ENCODE data around the gene ACOX3.

Gene ACOX3

DNA sequence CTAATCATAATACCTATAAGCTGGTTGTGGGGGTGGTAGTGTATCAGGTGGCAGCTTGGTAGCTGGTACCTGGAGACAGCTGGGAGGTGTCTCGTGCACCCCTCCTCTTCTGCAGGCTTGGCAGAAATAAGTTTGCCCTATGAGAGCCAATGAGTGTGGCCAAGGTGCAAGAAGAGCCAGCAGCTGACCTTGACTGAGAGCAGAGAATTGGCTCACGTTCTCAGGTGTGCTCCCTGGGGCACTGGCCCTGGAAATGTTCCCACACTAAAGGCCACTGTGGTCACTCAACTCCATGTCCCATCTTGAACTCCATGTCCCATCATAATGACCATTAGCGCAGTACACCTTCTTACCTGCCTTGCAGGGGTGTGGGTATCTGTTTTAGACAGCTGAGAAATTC lies 13.4 kb upstream of the ACOX3 start:
- H3K4me3 Mint-ChIP-seq: no peak overlapping the region
- ATAC-seq (no peak), DNase-seq (no peak)
- H3K27ac Mint-ChIP-seq: no peak overlapping the region
- H3K27me3 Mint-ChIP-seq: no peaks in the 10 kb centered on the region
- peaks cover 44% of the 10 kb centered on the region for H3K36me3 Mint-ChIP-seq (ENCODE audit: low read depth)
- H3K9me3 Mint-ChIP-seq: no peaks in the 10 kb centered on the region
- no peaks in the 10 kb centered on the region for H3K4me1 Mint-ChIP-seq

- ATAC-seq: no peak
- no peaks in the 10 kb centered on the region for H3K9me3 Mint-ChIP-seq
- DNase-seq: no peak
- no peaks in the 10 kb centered on the region for H3K4me1 Mint-ChIP-seq
- H3K36me3 Mint-ChIP-seq (ENCODE audit: low read depth): peaks cover 39% of the 10 kb centered on the region
- peak overlapping the region; percentile 16 for H3K27ac Mint-ChIP-seq
- no peak overlapping the region for H3K4me3 Mint-ChIP-seq
- H3K27me3 Mint-ChIP-seq: no peaks in the 10 kb centered on the region
Observed at GRCh38 chr4:8451440-8452182, 11.1 kb upstream of the ACOX3 start.

GRCh38 chr4:8446122-8446521 lies 5.6 kb upstream of the ACOX3 start:
- Mint-ChIP-seq H3K36me3 (ENCODE audit: low read depth) (peaks cover 19% of the 10 kb centered on the region), H3K4me1 (peaks cover 38% of the 10 kb centered on the region), H3K4me3 (no peak overlapping the region), H3K27ac (no peak overlapping the region), H3K9me3 (no peaks in the 10 kb centered on the region), H3K27me3 (no peaks in the 10 kb centered on the region)
- DNase-seq (no peak), ATAC-seq (no peak)

DNA sequence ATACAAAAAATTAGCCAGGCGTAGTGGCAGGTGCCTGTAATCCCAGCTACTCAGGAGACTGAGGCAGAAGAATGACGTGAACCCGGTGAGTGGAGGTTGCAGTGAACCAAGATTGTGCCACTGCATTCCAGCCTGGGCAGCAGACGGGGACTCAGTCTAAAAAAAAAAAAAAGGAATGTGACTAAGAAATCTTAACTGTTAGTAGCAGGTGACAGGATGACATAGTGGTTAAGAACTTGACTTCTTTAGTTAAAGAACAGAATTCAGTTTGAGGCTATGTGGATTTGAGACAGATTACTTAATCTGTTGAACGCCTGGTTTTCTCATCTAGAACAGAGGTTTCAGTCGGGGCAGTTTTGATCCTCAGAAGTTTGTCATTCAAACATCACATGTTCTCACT lies 3.3 kb upstream of the ACOX3 start:
- H3K36me3 Mint-ChIP-seq (ENCODE audit: low read depth): peaks cover 20% of the 10 kb centered on the region

GRCh38 chr4:8442596-8443358 lies 2.3 kb upstream of the ACOX3 start:
- peak overlapping the region; percentile 99 for H3K4me3 Mint-ChIP-seq

More for the DNA sequence above, 3.3 kb upstream of the ACOX3 start:
- ATAC-seq: no peak
- H3K4me1 Mint-ChIP-seq: peaks cover 57% of the 10 kb centered on the region
- peaks cover 2% of the 10 kb centered on the region for H3K27me3 Mint-ChIP-seq
- no peak for DNase-seq
- no peak overlapping the region for H3K4me3 Mint-ChIP-seq
- H3K9me3 Mint-ChIP-seq: no peaks in the 10 kb centered on the region
- H3K27ac Mint-ChIP-seq: no peak overlapping the region

GRCh38 chr4:8441499-8442091 lies 1.1 kb upstream of the ACOX3 start:
- Mint-ChIP-seq H3K27ac (peak overlapping the region; percentile 78), H3K36me3 (ENCODE audit: low read depth) (peaks cover 23% of the 10 kb centered on the region)

More at GRCh38 chr4:8442596-8443358, 2.3 kb upstream of the ACOX3 start:
- H3K9me3 Mint-ChIP-seq: no peaks in the 10 kb centered on the region
- DNase-seq (no peak), ATAC-seq (no peak)
- H3K36me3 Mint-ChIP-seq (ENCODE audit: low read depth): peaks cover 19% of the 10 kb centered on the region
- H3K27me3 Mint-ChIP-seq: peaks cover 2% of the 10 kb centered on the region
- peaks cover 65% of the 10 kb centered on the region for H3K4me1 Mint-ChIP-seq
- no peak overlapping the region for H3K27ac Mint-ChIP-seq

GRCh38 chr4:8439914-8440491 lies 520 bp downstream of the ACOX3 start:
- Mint-ChIP-seq H3K27ac (peak overlapping the region; percentile 100), H3K27me3 (peaks cover 2% of the 10 kb centered on the region), H3K36me3 (ENCODE audit: low read depth) (peaks cover 19% of the 10 kb centered on the region), H3K9me3 (no peaks in the 10 kb centered on the region), H3K4me1 (peaks cover 81% of the 10 kb centered on the region), H3K4me3 (peak overlapping the region; percentile 99)
- DNase-seq (peak; percentile 9), ATAC-seq (peak; percentile 39)

More at GRCh38 chr4:8441499-8442091, 1.1 kb upstream of the ACOX3 start:
- ATAC-seq (no peak), DNase-seq (no peak)
- peak overlapping the region; percentile 99 for H3K4me3 Mint-ChIP-seq
- peaks cover 73% of the 10 kb centered on the region for H3K4me1 Mint-ChIP-seq
- no peaks in the 10 kb centered on the region for H3K9me3 Mint-ChIP-seq
- H3K27me3 Mint-ChIP-seq: peaks cover 2% of the 10 kb centered on the region

- Mint-ChIP-seq H3K4me1 (peaks cover 83% of the 10 kb centered on the region), H3K27ac (peak overlapping the region; percentile 33)
Observed at GRCh38 chr4:8439168-8439567, 1.4 kb downstream of the ACOX3 start.

GRCh38 chr4:8438743-8439142 lies 1.8 kb downstream of the ACOX3 start:
- no peak for DNase-seq
- Mint-ChIP-seq H3K4me3 (peak overlapping the region; percentile 99), H3K4me1 (peaks cover 80% of the 10 kb centered on the region)

More at GRCh38 chr4:8439168-8439567, 1.4 kb downstream of the ACOX3 start:
- DNase-seq (no peak), ATAC-seq (no peak)
- Mint-ChIP-seq H3K27me3 (peaks cover 2% of the 10 kb centered on the region), H3K9me3 (no peaks in the 10 kb centered on the region), H3K4me3 (peak overlapping the region; percentile 99), H3K36me3 (ENCODE audit: low read depth) (peaks cover 19% of the 10 kb centered on the region)

GRCh38 chr4:8437281-8437680 lies 3.2 kb downstream of the ACOX3 start:
- peaks cover 65% of the 10 kb centered on the region for H3K4me1 Mint-ChIP-seq
- H3K27me3 Mint-ChIP-seq: peaks cover 2% of the 10 kb centered on the region
- H3K36me3 Mint-ChIP-seq (ENCODE audit: low read depth): peaks cover 20% of the 10 kb centered on the region
- H3K27ac Mint-ChIP-seq: no peak overlapping the region
- H3K9me3 Mint-ChIP-seq: no peaks in the 10 kb centered on the region
- no peak for ATAC-seq
- no peak overlapping the region for H3K4me3 Mint-ChIP-seq
- DNase-seq: no peak

More at GRCh38 chr4:8438743-8439142, 1.8 kb downstream of the ACOX3 start:
- H3K27ac Mint-ChIP-seq: peak overlapping the region; percentile 33
- no peak for ATAC-seq
- peaks cover 2% of the 10 kb centered on the region for H3K27me3 Mint-ChIP-seq
- H3K9me3 Mint-ChIP-seq: no peaks in the 10 kb centered on the region
- H3K36me3 Mint-ChIP-seq (ENCODE audit: low read depth): peaks cover 19% of the 10 kb centered on the region

GRCh38 chr4:8435656-8436121 lies 4.8 kb downstream of the ACOX3 start:
- H3K36me3 Mint-ChIP-seq (ENCODE audit: low read depth): peaks cover 13% of the 10 kb centered on the region
- peak; percentile 23 for DNase-seq
- ATAC-seq: no peak
- H3K4me1 Mint-ChIP-seq: peaks cover 54% of the 10 kb centered on the region
- peak overlapping the region; percentile 90 for H3K27ac Mint-ChIP-seq
- no peaks in the 10 kb centered on the region for H3K9me3 Mint-ChIP-seq
- H3K27me3 Mint-ChIP-seq: peaks cover 2% of the 10 kb centered on the region
- peak overlapping the region; percentile 82 for H3K4me3 Mint-ChIP-seq

- peaks cover 6% of the 10 kb centered on the region for H3K36me3 Mint-ChIP-seq (ENCODE audit: low read depth)
- H3K4me1 Mint-ChIP-seq: peaks cover 43% of the 10 kb centered on the region
- DNase-seq (no peak), ATAC-seq (no peak)
- no peaks in the 10 kb centered on the region for H3K27me3 Mint-ChIP-seq
- H3K4me3 Mint-ChIP-seq: peak overlapping the region; percentile 82
- H3K9me3 Mint-ChIP-seq: no peaks in the 10 kb centered on the region
- H3K27ac Mint-ChIP-seq: peak overlapping the region; percentile 61
Observed at GRCh38 chr4:8434251-8435073, 6.1 kb downstream of the ACOX3 start.

- Mint-ChIP-seq H3K4me3 (no peak overlapping the region), H3K36me3 (ENCODE audit: low read depth) (peaks cover 6% of the 10 kb centered on the region), H3K4me1 (peaks cover 45% of the 10 kb centered on the region), H3K9me3 (no peaks in the 10 kb centered on the region), H3K27ac (no peak overlapping the region), H3K27me3 (no peaks in the 10 kb centered on the region)
- no peak for DNase-seq
- no peak for ATAC-seq
Observed at GRCh38 chr4:8433136-8433535, 7.4 kb downstream of the ACOX3 start.

- H3K9me3 Mint-ChIP-seq: no peaks in the 10 kb centered on the region
- DNase-seq (no peak), ATAC-seq (no peak)
- peaks cover 43% of the 10 kb centered on the region for H3K4me1 Mint-ChIP-seq
- no peak overlapping the region for H3K4me3 Mint-ChIP-seq
- peaks cover 2% of the 10 kb centered on the region for H3K36me3 Mint-ChIP-seq (ENCODE audit: low read depth)
- H3K27me3 Mint-ChIP-seq: no peaks in the 10 kb centered on the region
- no peak overlapping the region for H3K27ac Mint-ChIP-seq
Observed at GRCh38 chr4:8431553-8431952, 9.0 kb downstream of the ACOX3 start.
